ENCODE measurements around the gene ANGPTL4. TPM values are rescaled to one million over a fixed set of nuclear protein-coding genes. Genes with fewer than 3 reads are reported as not detected.
"Not testable (repeated sequence)": the region's sequence is repeated elsewhere in the genome, so short reads cannot be mapped to it uniquely, and the experiment has no call there.

Gene ANGPTL4
- not detected for total RNA-seq

GRCh38 chr19:8363803-8364771, at the start of gene ANGPTL4:
ANGPTL4 (plus strand) TSS chr19:8364155; CDS start chr19:8364322, 167 bp downstream.
- POLR2A ChIA-PET: interaction anchor here (0.6 kb wide), 1 partner anchor 213 kb away, joined by 3 read pairs; the partner anchor contains the start of gene MYO1F
- no peaks in the 10 kb centered on the region for H3K36me3 Mint-ChIP-seq (ENCODE audit: low read depth)

GRCh38 chr19:8314981-8315640, 48.8 kb upstream of the ANGPTL4 start:
- POLR2A ChIA-PET, DNase-seq, H3K27ac Mint-ChIP-seq, H3K27me3 Mint-ChIP-seq, H3K9me3 Mint-ChIP-seq, H3K4me3 Mint-ChIP-seq, CTCF ChIA-PET: not testable (repeated sequence)
- H3K36me3 Mint-ChIP-seq (ENCODE audit: low read depth): peaks cover 14% of the 10 kb centered on the region
- peaks cover 14% of the 10 kb centered on the region for H3K4me1 Mint-ChIP-seq

More at GRCh38 chr19:8363803-8364771, at the start of gene ANGPTL4:
- peak; percentile 53 for DNase-seq
- CTCF ChIA-PET: interaction anchor here (0.7 to 2.4 kb wide), 7 partner anchors 11 to 1732 kb away, joined by 3 to 9 read pairs (median 4); no protein-coding TSS in a partner anchor
- Mint-ChIP-seq H3K9me3 (no peaks in the 10 kb centered on the region), H3K27me3 (peaks cover 49% of the 10 kb centered on the region), H3K27ac (no peak within 1 kb of the TSS), H3K4me1 (peaks cover 22% of the 10 kb centered on the region), H3K4me3 (peak within 1 kb of the TSS; percentile 71)

GRCh38 chr19:8316351-8317125, 47.4 kb upstream of the ANGPTL4 start:
- H3K27me3 Mint-ChIP-seq: no peaks in the 10 kb centered on the region
- POLR2A ChIA-PET: no interaction called here

GRCh38 chr19:8318835-8319234, 45.1 kb upstream of the ANGPTL4 start:
- not testable (repeated sequence) for DNase-seq, H3K9me3 Mint-ChIP-seq, H3K27me3 Mint-ChIP-seq, H3K4me3 Mint-ChIP-seq
- POLR2A ChIA-PET: interaction anchor here (0.6 kb wide), 1 partner anchor 417 kb away, joined by 6 read pairs; no protein-coding TSS in a partner anchor
- Mint-ChIP-seq H3K4me1 (peaks cover 41% of the 10 kb centered on the region), H3K27ac (peak overlapping the region; percentile 64), H3K36me3 (ENCODE audit: low read depth) (peaks cover 31% of the 10 kb centered on the region)
- CTCF ChIA-PET: interaction anchor here (0.6 to 0.9 kb wide), 4 partner anchors 139 to 375 kb away, joined by 3 to 5 read pairs (median 3); no protein-coding TSS in a partner anchor

More at GRCh38 chr19:8316351-8317125, 47.4 kb upstream of the ANGPTL4 start:
- no peak overlapping the region for H3K27ac Mint-ChIP-seq
- CTCF ChIA-PET: no interaction called here
- DNase-seq: no peak
- H3K36me3 Mint-ChIP-seq (ENCODE audit: low read depth): peaks cover 14% of the 10 kb centered on the region
- no peak overlapping the region for H3K4me3 Mint-ChIP-seq
- no peaks in the 10 kb centered on the region for H3K9me3 Mint-ChIP-seq
- peaks cover 21% of the 10 kb centered on the region for H3K4me1 Mint-ChIP-seq

- Mint-ChIP-seq H3K4me1 (peaks cover 42% of the 10 kb centered on the region), H3K4me3 (peak overlapping the region; percentile 100), H3K36me3 (ENCODE audit: low read depth) (peaks cover 31% of the 10 kb centered on the region), H3K9me3 (no peaks in the 10 kb centered on the region), H3K27ac (peak overlapping the region; percentile 100), H3K27me3 (no peaks in the 10 kb centered on the region)
- ChIA-PET CTCF (interaction anchor here (0.9 to 1.6 kb wide), 2 partner anchors 14 to 259 kb away, joined by 3 to 4 read pairs; no protein-coding TSS in a partner anchor), POLR2A (no interaction called here)
- no peak for DNase-seq
Measured at GRCh38 chr19:8319807-8320520, 44.0 kb upstream of the ANGPTL4 start.

GRCh38 chr19:8320564-8321066, 43.3 kb upstream of the ANGPTL4 start:
- Mint-ChIP-seq H3K4me1 (peaks cover 42% of the 10 kb centered on the region), H3K36me3 (ENCODE audit: low read depth) (peaks cover 27% of the 10 kb centered on the region), H3K4me3 (peak overlapping the region; percentile 100), H3K27me3 (no peaks in the 10 kb centered on the region), H3K27ac (peak overlapping the region; percentile 100), H3K9me3 (no peaks in the 10 kb centered on the region)
- CTCF ChIA-PET: interaction anchor here (1.6 kb wide), 1 partner anchor 15 kb away, joined by 4 read pairs; no protein-coding TSS in a partner anchor
- POLR2A ChIA-PET: interaction anchor here (0.6 kb wide), 1 partner anchor 69 kb away, joined by 4 read pairs; the partner anchor contains the start of gene RAB11B
- DNase-seq: peak; percentile 32

- Mint-ChIP-seq H3K36me3 (ENCODE audit: low read depth) (peaks cover 26% of the 10 kb centered on the region), H3K9me3 (no peaks in the 10 kb centered on the region), H3K4me1 (peaks cover 42% of the 10 kb centered on the region), H3K27me3 (no peaks in the 10 kb centered on the region), H3K27ac (peak within 1 kb of the TSS; percentile 100), H3K4me3 (peak within 1 kb of the TSS; percentile 100)
- ChIA-PET POLR2A (interaction anchor here (0.6 kb wide), 1 partner anchor 69 kb away, joined by 4 read pairs; the partner anchor contains the start of gene RAB11B), CTCF (interaction anchor here (0.6 to 1.6 kb wide), 2 partner anchors 15 to 183 kb away, joined by 3 to 4 read pairs; no protein-coding TSS in a partner anchor)
- DNase-seq: peak; percentile 97
Measured at GRCh38 chr19:8321067-8321985, 42.6 kb upstream of the ANGPTL4 start, which contains the start of the genes NDUFA7 and RPS28. NDUFA7 (minus strand) TSS chr19:8321375; CDS start chr19:8321358, 17 bp downstream. RPS28 (plus strand) TSS chr19:8321496; CDS start chr19:8321531, 35 bp downstream.

- ChIA-PET CTCF (no interaction called here), POLR2A (no interaction called here)
- Mint-ChIP-seq H3K27ac (peak overlapping the region; percentile 100), H3K4me3 (peak overlapping the region; percentile 100), H3K9me3 (no peaks in the 10 kb centered on the region), H3K4me1 (peaks cover 39% of the 10 kb centered on the region), H3K27me3 (peaks cover 4% of the 10 kb centered on the region), H3K36me3 (ENCODE audit: low read depth) (peaks cover 26% of the 10 kb centered on the region)
- DNase-seq: no peak
Measured at GRCh38 chr19:8321986-8322637, 41.8 kb upstream of the ANGPTL4 start.

GRCh38 chr19:8322638-8322997, 41.3 kb upstream of the ANGPTL4 start:
- H3K27ac Mint-ChIP-seq: no peak overlapping the region
- H3K36me3 Mint-ChIP-seq (ENCODE audit: low read depth): peaks cover 26% of the 10 kb centered on the region
- DNase-seq: no peak
- ChIA-PET CTCF (no interaction called here), POLR2A (no interaction called here)
- peaks cover 38% of the 10 kb centered on the region for H3K4me1 Mint-ChIP-seq
- peak overlapping the region; percentile 100 for H3K4me3 Mint-ChIP-seq
- H3K27me3 Mint-ChIP-seq: peaks cover 4% of the 10 kb centered on the region
- no peaks in the 10 kb centered on the region for H3K9me3 Mint-ChIP-seq

GRCh38 chr19:8323781-8324185, 40.2 kb upstream of the ANGPTL4 start:
- no peak for DNase-seq
- H3K9me3 Mint-ChIP-seq: no peaks in the 10 kb centered on the region

More at GRCh38 chr19:8323781-8324185, 40.2 kb upstream of the ANGPTL4 start:
- ChIA-PET CTCF (interaction anchor here (0.6 to 1.4 kb wide), 4 partner anchors 10 to 229 kb away, joined by 3 to 4 read pairs (median 4); no protein-coding TSS in a partner anchor), POLR2A (interaction anchor here (0.7 to 1.0 kb wide), 2 partner anchors 9 to 21 kb away, joined by 3 read pairs; no protein-coding TSS in a partner anchor)
- Mint-ChIP-seq H3K4me1 (peaks cover 38% of the 10 kb centered on the region), H3K27ac (no peak overlapping the region), H3K4me3 (peak overlapping the region; percentile 100), H3K27me3 (peaks cover 10% of the 10 kb centered on the region), H3K36me3 (ENCODE audit: low read depth) (peaks cover 26% of the 10 kb centered on the region)
